Prostate gland (tissue), 2 donors: Measurements from ENCODE around the gene RBM47.

Experiments
- POLR2A ChIP-seq: fragments of 450-650 bp; IDR thresholded peaks from one replicate; pipeline ENCODE4 v1.6.1; 2016; ENCODE audit warnings: antibody characterized with exemption, mild to moderate bottlenecking
- TF ChIP-seq, protein P1 (sequence below), 4 experiments: fragments of 200-600 bp in 2 of 4; fragments of 450-650 bp in 2 of 4; sonication (generic) in 2 of 4; IDR thresholded peaks; 1 replicate in 3 of 4; 2 replicates in 1 of 4; pipeline ENCODE4 v1.5.1; 2016 to 2019; ENCODE audit warnings: antibody characterized with exemption in 4 of 4, mild to moderate bottlenecking in 2 of 4, moderate library complexity in 2 of 4

GRCh38 chr4:40619600-40619999, 10.1 kb downstream of the RBM47 start:
- TF ChIP-seq, protein P1, sequence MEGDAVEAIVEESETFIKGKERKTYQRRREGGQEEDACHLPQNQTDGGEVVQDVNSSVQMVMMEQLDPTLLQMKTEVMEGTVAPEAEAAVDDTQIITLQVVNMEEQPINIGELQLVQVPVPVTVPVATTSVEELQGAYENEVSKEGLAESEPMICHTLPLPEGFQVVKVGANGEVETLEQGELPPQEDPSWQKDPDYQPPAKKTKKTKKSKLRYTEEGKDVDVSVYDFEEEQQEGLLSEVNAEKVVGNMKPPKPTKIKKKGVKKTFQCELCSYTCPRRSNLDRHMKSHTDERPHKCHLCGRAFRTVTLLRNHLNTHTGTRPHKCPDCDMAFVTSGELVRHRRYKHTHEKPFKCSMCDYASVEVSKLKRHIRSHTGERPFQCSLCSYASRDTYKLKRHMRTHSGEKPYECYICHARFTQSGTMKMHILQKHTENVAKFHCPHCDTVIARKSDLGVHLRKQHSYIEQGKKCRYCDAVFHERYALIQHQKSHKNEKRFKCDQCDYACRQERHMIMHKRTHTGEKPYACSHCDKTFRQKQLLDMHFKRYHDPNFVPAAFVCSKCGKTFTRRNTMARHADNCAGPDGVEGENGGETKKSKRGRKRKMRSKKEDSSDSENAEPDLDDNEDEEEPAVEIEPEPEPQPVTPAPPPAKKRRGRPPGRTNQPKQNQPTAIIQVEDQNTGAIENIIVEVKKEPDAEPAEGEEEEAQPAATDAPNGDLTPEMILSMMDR (IDR thresholded peaks at IDR 0.05) = no peak
- TF ChIP-seq POLR2A = no peak
